ENCODE results near the gene ITPRIPL1. TPM values are rescaled to one million over a fixed set of nuclear protein-coding genes. Genes with fewer than 3 reads are reported as not detected.
A peak's percentile ranks its signal among the peaks of the same experiment; 100 is the strongest.

The ITPRIPL1 gene
- total and polyA plus RNA-seq, 2 of the 4 experiments (the other 2 are of a cell fraction) = 0.84 to 1.1 TPM

DNA sequence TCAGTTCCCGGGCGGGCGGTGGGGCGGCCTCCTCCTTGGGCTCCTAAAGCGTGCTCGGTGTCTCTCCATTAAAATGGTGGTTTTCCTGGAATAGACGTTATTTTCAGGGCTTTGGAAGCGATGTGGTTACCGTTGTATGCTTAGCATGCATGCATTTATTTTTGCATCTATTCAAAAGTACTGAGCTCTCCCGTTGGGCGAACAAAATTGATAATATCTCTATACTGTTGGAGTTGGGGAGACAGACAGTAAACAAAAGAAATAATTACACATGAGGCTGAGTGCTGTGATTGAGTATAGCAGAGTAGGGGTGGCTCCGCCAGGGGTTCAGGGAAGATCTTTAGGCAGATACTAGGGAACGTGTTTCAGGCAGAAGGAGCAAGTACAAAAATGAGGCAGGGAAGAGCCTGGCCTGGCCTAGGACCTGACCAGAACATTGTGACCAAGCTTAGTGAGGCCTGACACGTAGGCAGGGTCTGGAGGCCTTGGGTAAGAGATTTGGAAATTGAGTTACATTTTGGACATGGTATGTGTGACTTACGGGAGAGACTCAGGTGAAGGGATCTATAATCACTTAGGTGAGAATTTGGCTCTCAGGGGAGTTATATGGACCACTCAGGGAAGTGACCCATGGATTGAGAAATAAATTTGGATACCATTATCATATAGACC, 11.1 kb downstream of the ITPRIPL1 start:
- CTCF ChIA-PET = no interaction called here
- 5% methylated on average over 3 of the region's 15 CpGs; no CpG with 5 or more reads in 1 of the 2 experiments for WGBS, 2 experiments (ENCODE audit: extremely low coverage in 2 of 2, insufficient read length in 1 of 2)

More for the DNA sequence above, 11.1 kb downstream of the ITPRIPL1 start:
- no peak for ATAC-seq (ENCODE audit: low read depth)
- no peak for DNase-seq
- Histone ChIP-seq H3K27ac (ENCODE audit: insufficient read depth, low read length) (peak overlapping the region; percentile 17; the same call in 1 of the 2 replicates), H2BK120ac (ENCODE audit: low read depth, low read length) (no peak overlapping the region), H3K4ac (ENCODE audit: low read depth, low read length) (peak overlapping the region; percentile 70), H2AK9ac (replicated peaks; ENCODE audit: low read depth, low read length, poor library complexity) (peak overlapping the region; percentile 69), H3K9me1 (ENCODE audit: insufficient read depth, low read length) (peaks cover 2% of the 10 kb centered on the region; the same call in 1 of the 2 replicates), H4K8ac (ENCODE audit: low read depth in 2 of 2, low read length in 2 of 2) (peak overlapping the region; percentile 57 to 88), H2BK5ac (ENCODE audit: low read depth, low read length, poor library complexity, severe bottlenecking) (peak overlapping the region; percentile 61), H3K4me3 (ENCODE audit: insufficient read depth, low read depth, low read length) (peak overlapping the region; percentile 98), H3K79me1 (ENCODE audit: low read depth in 1 of 2, low read length in 2 of 2) (peaks cover 15 to 52% of the 10 kb centered on the region in 2 experiments), H3K23ac (ENCODE audit: low read depth, low read length) (peak overlapping the region; percentile 79), H3K14ac (replicated peaks; ENCODE audit: low read depth, low read length) (peak overlapping the region; percentile 91), H4K5ac (ENCODE audit: low read depth, low read length) (peak overlapping the region; percentile 91), H2BK15ac (ENCODE audit: low read depth, low read length) (no peak overlapping the region), H4K91ac (ENCODE audit: insufficient read depth, low read depth, low read length) (peak overlapping the region; percentile 60), H3K18ac (ENCODE audit: low read depth, low read length) (no peak overlapping the region), H2AFZ (replicated peaks; ENCODE audit: low read length, poor library complexity) (peak overlapping the region; percentile 98), H3K9ac (ENCODE audit: low read depth, low read length) (peak overlapping the region; percentile 77), H3K4me1 (ENCODE audit: control insufficient read depth, insufficient read depth, low read length) (peaks cover 9% of the 10 kb centered on the region), H3K4me2 (ENCODE audit: low read depth, low read length) (peak overlapping the region; percentile 98), H3K9me3 (ENCODE audit: control insufficient read depth, insufficient read depth, low read length) (no peaks in the 10 kb centered on the region), H3K36me3 (ENCODE audit: control insufficient read depth, insufficient read depth, low read length) (no peaks in the 10 kb centered on the region), H3K27me3 (ENCODE audit: control insufficient read depth, insufficient read depth, low read length) (no peaks in the 10 kb centered on the region), H2BK20ac (ENCODE audit: low read depth, low read length) (no peak overlapping the region), H4K20me1 (ENCODE audit: insufficient read depth, low read length) (no peaks in the 10 kb centered on the region), H3K56ac (ENCODE audit: extremely low read depth, insufficient read depth, low read length) (peak overlapping the region; percentile 81), H2AK5ac (ENCODE audit: low read depth, low read length) (peak overlapping the region; percentile 80)
- in situ Hi-C loops (cut with MboI; ENCODE audit: low sequenced_read_pairs) (no loop called here), intact Hi-C loops (cut with micrococcal nuclease) (no loop called here), dilution Hi-C loops (cut with HindIII; ENCODE audit: low sequenced_read_pairs, unreplicated experiment) (no loop called here)
- TF ChIP-seq, protein P1, sequence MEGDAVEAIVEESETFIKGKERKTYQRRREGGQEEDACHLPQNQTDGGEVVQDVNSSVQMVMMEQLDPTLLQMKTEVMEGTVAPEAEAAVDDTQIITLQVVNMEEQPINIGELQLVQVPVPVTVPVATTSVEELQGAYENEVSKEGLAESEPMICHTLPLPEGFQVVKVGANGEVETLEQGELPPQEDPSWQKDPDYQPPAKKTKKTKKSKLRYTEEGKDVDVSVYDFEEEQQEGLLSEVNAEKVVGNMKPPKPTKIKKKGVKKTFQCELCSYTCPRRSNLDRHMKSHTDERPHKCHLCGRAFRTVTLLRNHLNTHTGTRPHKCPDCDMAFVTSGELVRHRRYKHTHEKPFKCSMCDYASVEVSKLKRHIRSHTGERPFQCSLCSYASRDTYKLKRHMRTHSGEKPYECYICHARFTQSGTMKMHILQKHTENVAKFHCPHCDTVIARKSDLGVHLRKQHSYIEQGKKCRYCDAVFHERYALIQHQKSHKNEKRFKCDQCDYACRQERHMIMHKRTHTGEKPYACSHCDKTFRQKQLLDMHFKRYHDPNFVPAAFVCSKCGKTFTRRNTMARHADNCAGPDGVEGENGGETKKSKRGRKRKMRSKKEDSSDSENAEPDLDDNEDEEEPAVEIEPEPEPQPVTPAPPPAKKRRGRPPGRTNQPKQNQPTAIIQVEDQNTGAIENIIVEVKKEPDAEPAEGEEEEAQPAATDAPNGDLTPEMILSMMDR (conservative IDR thresholded peaks at IDR 0.05; ENCODE audit: low read depth, low read length) = no peak
- TF ChIP-seq NFE2L2 (IDR thresholded peaks at IDR 0.05; ENCODE audit: low read depth, low read length) (no peak), POLR2A (IDR thresholded peaks at IDR 0.05; ENCODE audit: low read depth, low read length) (peak; percentile 71), MXI1 (IDR thresholded peaks at IDR 0.05; ENCODE audit: borderline replicate concordance, low read depth, low read length) (no peak; the same call in 1 of the 2 replicates), BHLHE40 (IDR thresholded peaks at IDR 0.05; ENCODE audit: low read depth, low read length) (no peak), MAFK (IDR thresholded peaks at IDR 0.05; ENCODE audit: low read depth, low read length) (no peak), MAZ (IDR thresholded peaks at IDR 0.05; ENCODE audit: borderline replicate concordance, low read depth, low read length) (no peak)
- no TSS peak for BruUV-seq (replicated peaks)
- POLR2A ChIA-PET (ENCODE audit: unreplicated experiment) = no interaction called here
